ENCODE results near the gene COX6B2. TPM values are rescaled to one million over a fixed set of nuclear protein-coding genes. Genes with fewer than 3 reads are reported as not detected.

Gene COX6B2
- total RNA-seq, 2 donors from 2014 or later: 10.2 TPM; not detected in 1

- Histone ChIP-seq H3K9me3 (no peaks in the 10 kb centered on the region), H3K27ac (no peak overlapping the region), H3K4me3 (no peak overlapping the region), H3K4me1 (replicated peaks) (peaks cover 4% of the 10 kb centered on the region), H3K36me3 (no peaks in the 10 kb centered on the region), H3K27me3 (replicated peaks; ENCODE audit: insufficient read depth) (peaks cover 44% of the 10 kb centered on the region)
- 18% methylated on average over 24 of the region's 31 CpGs for WGBS
- TF ChIP-seq POLR2AphosphoS5 (IDR thresholded peaks at IDR 0.05): no peak
- TF ChIP-seq POLR2A (IDR thresholded peaks at IDR 0.05): no peak
- no peak for TF ChIP-seq CTCF (IDR thresholded peaks at IDR 0.05)
- intact Hi-C loops (cut with DNase I): no loop called here
- no peak for DNase-seq (ENCODE audit: low spot score)
Observed at GRCh38 chr19:55373993-55374757, 19.7 kb upstream of the COX6B2 start.

GRCh38 chr19:55373306-55373992, 18.9 kb upstream of the COX6B2 start:
- Histone ChIP-seq H3K36me3 (no peaks in the 10 kb centered on the region), H3K27ac (no peak overlapping the region), H3K9me3 (no peaks in the 10 kb centered on the region), H3K27me3 (replicated peaks; ENCODE audit: insufficient read depth) (peaks cover 44% of the 10 kb centered on the region), H3K4me1 (replicated peaks) (peaks cover 4% of the 10 kb centered on the region), H3K4me3 (no peak overlapping the region)
- DNase-seq (ENCODE audit: low spot score): no peak
- WGBS: 48% methylated on average over 9 of the region's 9 CpGs
- TF ChIP-seq POLR2A (IDR thresholded peaks at IDR 0.05) (no peak), POLR2AphosphoS5 (IDR thresholded peaks at IDR 0.05) (no peak), CTCF (IDR thresholded peaks at IDR 0.05) (no peak)
- intact Hi-C loops (cut with DNase I): no loop called here

- no peaks in the 10 kb centered on the region for H3K36me3 ChIP-seq
- WGBS: 26% methylated on average over 22 of the region's 24 CpGs
- TF ChIP-seq POLR2A (IDR thresholded peaks at IDR 0.05): no peak
- no peak for TF ChIP-seq POLR2AphosphoS5 (IDR thresholded peaks at IDR 0.05)
- no peak for TF ChIP-seq CTCF (IDR thresholded peaks at IDR 0.05)
- H3K27ac ChIP-seq: no peak overlapping the region
- peaks cover 4% of the 10 kb centered on the region for H3K4me1 ChIP-seq (replicated peaks)
- DNase-seq (ENCODE audit: low spot score): no peak
- no peak overlapping the region for H3K4me3 ChIP-seq
- H3K9me3 ChIP-seq: no peaks in the 10 kb centered on the region
- intact Hi-C loops (cut with DNase I): no loop called here
- peaks cover 44% of the 10 kb centered on the region for H3K27me3 ChIP-seq (replicated peaks; ENCODE audit: insufficient read depth)
Observed at GRCh38 chr19:55372316-55373081, 18.0 kb upstream of the COX6B2 start.

GRCh38 chr19:55370305-55370988, 15.9 kb upstream of the COX6B2 start, which contains the start of gene IL11:
Gene IL11, minus strand, starts transcription at chr19:55370463. Its CDS starts 153 bp downstream, at chr19:55370310.
- H3K27ac ChIP-seq: no peak within 1 kb of the TSS
- H3K36me3 ChIP-seq: no peaks in the 10 kb centered on the region
- H3K4me3 ChIP-seq: peak within 1 kb of the TSS in 1 of 2 donors; percentile 19
- H3K9me3 ChIP-seq: no peaks in the 10 kb centered on the region
- intact Hi-C loops (cut with DNase I): no loop called here
- DNase-seq (ENCODE audit: low spot score): no peak
- peaks cover 42% of the 10 kb centered on the region for H3K27me3 ChIP-seq (replicated peaks; ENCODE audit: insufficient read depth)
- H3K4me1 ChIP-seq (replicated peaks): peaks cover 4% of the 10 kb centered on the region
- WGBS: 7% methylated on average over 28 of the region's 32 CpGs
- TF ChIP-seq CTCF (IDR thresholded peaks at IDR 0.05): no peak
- no peak for TF ChIP-seq POLR2AphosphoS5 (IDR thresholded peaks at IDR 0.05)
- no peak for TF ChIP-seq POLR2A (IDR thresholded peaks at IDR 0.05)

All from prostate gland (tissue), 2 donors.